Hindlimb muscle (tissue), 1 donor: Measurements from ENCODE around the gene TRAF3IP1. TPM values are rescaled to one million over a fixed set of nuclear protein-coding genes. Genes with fewer than 3 reads are reported as not detected.
A peak's percentile ranks its signal among the peaks of the same experiment; 100 is the strongest.

ENCODE experiments used
- DNase-seq: peaks from one replicate; pipeline ENCODE4 v3.0.0-alpha.2; 2013
- polyA plus RNA-seq: library from polyadenylated mRNA; unstranded; fragments of 120-200 nt; gene quantifications from one replicate; pipeline ENCODE4 v1.2.1, GENCODE V29; 2013; ENCODE audit not compliant: insufficient read length

TRAF3IP1 gene
- polyA plus RNA-seq, 1 donor: 9.3 TPM

- no peak for DNase-seq
Measured at GRCh38 chr2:238409341-238410199, 89.3 kb downstream of the TRAF3IP1 start.

GRCh38 chr2:238412067-238412767 is 91.9 kb downstream of the TRAF3IP1 start:
- DNase-seq: no peak

GRCh38 chr2:238413368-238413767 is 93.0 kb downstream of the TRAF3IP1 start:
- no peak for DNase-seq

GRCh38 chr2:238415036-238415764 is 94.9 kb downstream of the TRAF3IP1 start:
- no peak for DNase-seq

- no peak for DNase-seq
Measured at GRCh38 chr2:238415893-238416292, 95.6 kb downstream of the TRAF3IP1 start.

- no peak for DNase-seq
Measured at GRCh38 chr2:238418196-238418998, 98.1 kb downstream of the TRAF3IP1 start.

GRCh38 chr2:238418999-238419546 is 98.8 kb downstream of the TRAF3IP1 start:
- DNase-seq: no peak

GRCh38 chr2:238420442-238420841 is 100.1 kb downstream of the TRAF3IP1 start:
- no peak for DNase-seq

GRCh38 chr2:238420878-238421694 is 100.8 kb downstream of the TRAF3IP1 start:
- DNase-seq: no peak

GRCh38 chr2:238421695-238422035 is 101.3 kb downstream of the TRAF3IP1 start:
- DNase-seq: no peak

- DNase-seq: no peak
Measured at GRCh38 chr2:238422285-238422684, 102.0 kb downstream of the TRAF3IP1 start.

GRCh38 chr2:238422940-238423339 is 102.6 kb downstream of the TRAF3IP1 start:
- DNase-seq: no peak

GRCh38 chr2:238423561-238424312 is 103.4 kb downstream of the TRAF3IP1 start:
- no peak for DNase-seq

GRCh38 chr2:238424313-238424700 is 104.0 kb downstream of the TRAF3IP1 start:
- no peak for DNase-seq

- no peak for DNase-seq
Measured at GRCh38 chr2:238425505-238425978, 105.2 kb downstream of the TRAF3IP1 start.

- no peak for DNase-seq
Measured at GRCh38 chr2:238425979-238426567, 105.8 kb downstream of the TRAF3IP1 start.

- DNase-seq: peak; percentile 81
Measured at GRCh38 chr2:238426568-238427434, 106.5 kb downstream of the TRAF3IP1 start, which contains the start of gene ASB1. TSS of gene ASB1 (plus strand) at chr2:238426927. CDS start at chr2:238427071, 144 bp downstream.

- no peak for DNase-seq
Measured at GRCh38 chr2:238427435-238428162, 107.3 kb downstream of the TRAF3IP1 start.
